Choroid plexus epithelial cell (primary cell): ENCODE results near the gene FYB1.
"Not testable (repeated sequence)": the region's sequence is repeated elsewhere in the genome, so short reads cannot be mapped to it uniquely, and the experiment has no call there.

ENCODE experiments used
- DNase-seq: peaks from one replicate; pipeline ENCODE4 v3.0.0-alpha.2; 2010; ENCODE audit warnings: low read depth
- H3K4me3 ChIP-seq: 2 replicates; pipeline ENCODE4 v1.5.1; 2011; ENCODE audit warnings: low read depth, mild to moderate bottlenecking, control low read depth, low read length, moderate library complexity
- TF ChIP-seq, protein P1 (sequence below): conservative IDR thresholded peaks from 2 replicates; pipeline ENCODE4 v1.5.1; 2011; ENCODE audit warnings: low read depth, mild to moderate bottlenecking, control low read depth, inconsistent platforms, low read length, moderate library complexity

FYB1 gene

DNA sequence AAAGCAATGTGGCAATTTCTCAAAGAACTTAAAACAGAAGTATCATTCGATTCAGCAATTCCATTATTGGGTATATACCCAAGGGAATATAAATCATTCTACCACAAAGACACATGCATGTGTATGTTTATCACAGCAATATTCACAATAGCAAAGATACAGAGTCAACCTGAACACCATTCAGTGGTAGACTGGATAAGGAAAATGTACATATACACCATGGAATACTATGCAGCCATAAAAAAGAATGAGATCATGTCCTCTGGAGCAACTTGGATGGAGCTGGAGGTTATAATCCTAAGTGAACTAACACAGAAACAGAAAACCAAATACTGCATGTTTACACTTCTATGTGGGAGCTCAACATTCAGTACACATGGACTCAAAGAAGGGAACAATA is 21.4 kb upstream of the FYB1 start:
- no peak for DNase-seq
- TF ChIP-seq, protein P1, sequence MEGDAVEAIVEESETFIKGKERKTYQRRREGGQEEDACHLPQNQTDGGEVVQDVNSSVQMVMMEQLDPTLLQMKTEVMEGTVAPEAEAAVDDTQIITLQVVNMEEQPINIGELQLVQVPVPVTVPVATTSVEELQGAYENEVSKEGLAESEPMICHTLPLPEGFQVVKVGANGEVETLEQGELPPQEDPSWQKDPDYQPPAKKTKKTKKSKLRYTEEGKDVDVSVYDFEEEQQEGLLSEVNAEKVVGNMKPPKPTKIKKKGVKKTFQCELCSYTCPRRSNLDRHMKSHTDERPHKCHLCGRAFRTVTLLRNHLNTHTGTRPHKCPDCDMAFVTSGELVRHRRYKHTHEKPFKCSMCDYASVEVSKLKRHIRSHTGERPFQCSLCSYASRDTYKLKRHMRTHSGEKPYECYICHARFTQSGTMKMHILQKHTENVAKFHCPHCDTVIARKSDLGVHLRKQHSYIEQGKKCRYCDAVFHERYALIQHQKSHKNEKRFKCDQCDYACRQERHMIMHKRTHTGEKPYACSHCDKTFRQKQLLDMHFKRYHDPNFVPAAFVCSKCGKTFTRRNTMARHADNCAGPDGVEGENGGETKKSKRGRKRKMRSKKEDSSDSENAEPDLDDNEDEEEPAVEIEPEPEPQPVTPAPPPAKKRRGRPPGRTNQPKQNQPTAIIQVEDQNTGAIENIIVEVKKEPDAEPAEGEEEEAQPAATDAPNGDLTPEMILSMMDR = no peak
- no peak overlapping the region for H3K4me3 ChIP-seq

GRCh38 chr5:39238366-39239105 is 19.2 kb upstream of the FYB1 start:
- H3K4me3 ChIP-seq = no peak overlapping the region
- TF ChIP-seq, protein P1 = no peak
- DNase-seq = no peak

GRCh38 chr5:39236718-39237117 is 17.4 kb upstream of the FYB1 start:
- H3K4me3 ChIP-seq = no peak overlapping the region
- no peak for DNase-seq
- TF ChIP-seq, protein P1 = no peak

DNA sequence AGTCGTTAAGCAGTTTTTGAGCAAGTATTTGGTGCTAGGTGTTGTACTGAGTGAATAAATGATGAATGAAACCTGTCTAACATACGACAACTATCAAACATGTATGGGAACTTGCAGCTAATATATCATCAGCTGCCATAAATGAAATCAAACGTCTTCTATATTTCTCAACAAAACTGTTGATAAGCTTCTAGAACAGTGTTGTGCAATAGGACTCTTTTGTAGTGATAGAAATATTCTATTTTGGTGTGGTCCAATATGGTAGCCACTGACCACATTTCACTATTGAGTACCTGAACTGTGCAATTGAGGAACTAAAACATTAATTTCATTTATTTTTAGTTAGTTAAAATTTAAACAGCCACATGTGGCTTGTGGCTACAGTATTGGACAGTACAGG is 16.3 kb upstream of the FYB1 start:
- TF ChIP-seq, protein P1 = no peak
- no peak for DNase-seq
- no peak overlapping the region for H3K4me3 ChIP-seq

GRCh38 chr5:39234494-39234893 is 15.1 kb upstream of the FYB1 start:
- not testable (repeated sequence) for H3K4me3 ChIP-seq, DNase-seq

- H3K4me3 ChIP-seq = no peak overlapping the region
- DNase-seq = no peak
- TF ChIP-seq, protein P1 = no peak
These were observed 14.4 kb upstream of the FYB1 start for GRCh38 chr5:39233783-39234182.

DNA sequence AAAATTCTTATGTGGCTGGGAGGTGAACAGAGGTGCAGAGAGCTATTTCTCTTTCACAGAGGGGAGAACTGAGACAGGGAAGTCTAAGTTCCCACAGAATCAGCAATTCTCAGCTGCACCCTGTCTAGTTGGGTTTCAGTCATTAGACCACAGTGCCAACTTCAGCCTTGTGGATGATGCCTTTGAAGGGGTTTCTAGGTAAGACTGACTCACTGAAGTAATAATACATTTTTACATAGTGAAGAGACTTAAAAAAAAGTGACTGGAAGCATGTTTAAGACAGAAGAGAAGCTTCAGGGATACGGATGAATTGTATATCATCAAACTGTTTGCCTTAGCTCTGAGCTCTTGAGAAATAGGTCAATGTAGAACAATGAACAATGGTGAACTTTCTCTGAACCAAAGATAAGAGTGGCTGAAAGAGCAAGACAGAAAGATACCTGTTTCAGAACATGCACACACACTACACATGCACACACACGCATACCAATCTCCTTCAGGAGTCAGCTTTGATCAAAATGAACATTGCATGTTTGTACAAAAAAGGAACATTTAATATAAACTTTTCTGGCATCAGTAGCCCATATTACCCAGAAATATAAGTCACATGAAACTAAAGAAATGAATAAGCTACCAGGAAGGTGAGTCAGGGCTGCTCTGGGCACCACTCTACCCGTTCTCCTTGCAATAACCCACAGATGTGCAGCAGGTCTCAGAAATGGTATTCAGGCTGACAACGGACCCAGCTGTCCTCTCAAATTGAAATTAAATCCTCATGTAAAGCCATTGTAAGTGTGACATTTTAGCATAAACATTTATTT is 12.6 kb upstream of the FYB1 start:
- TF ChIP-seq, protein P1 = no peak
- H3K4me3 ChIP-seq = no peak overlapping the region
- DNase-seq = peak; percentile 25
